GM12878 (cell line): Measurements from ENCODE around the gene PEX16. TPM values are rescaled to one million over a fixed set of nuclear protein-coding genes. Genes with fewer than 3 reads are reported as not detected.
A peak's percentile ranks its signal among the peaks of the same experiment; 100 is the strongest.

ENCODE experiments used
- ATAC-seq: fragments of 200-7000 bp; cut with Tn5 transposase; 3 replicates; pipeline ENCODE4 v1.9.1; 2020; ENCODE audit warnings: mild to moderate bottlenecking, moderate library complexity
- BruUV-seq: library from RNA; stranded (reverse); fragments of 400-500 nt; replicated peaks from 2 replicates; lab custom pipeline; 2021; lab: Mats Ljungman, UMichigan
- CTCF ChIA-PET: fragments of 300-600 bp; sonication (Branson Sonifier 250); formaldehyde crosslinking; extraction: SDS; loops from one replicate; lab custom pipeline; 2021; ENCODE audit warnings: inconsistent platforms; lab: Yijun Ruan, JAX
- POLR2A ChIA-PET: fragments of 350-600 bp; formaldehyde crosslinking; extraction: SDS; loops from one replicate; lab custom pipeline; 2021; ENCODE audit warnings: inconsistent platforms; lab: Charles Lee
- RAD21 ChIA-PET: fragments of 300-600 bp; sonication (Branson Sonifier 250); formaldehyde crosslinking; loops from one replicate; lab custom pipeline; 2023; ENCODE audit warnings: antibody characterized with exemption; ENCODE audit not compliant: unreplicated experiment; lab: Charles Lee
- SMC1A ChIA-PET: fragments of 300-600 bp; sonication (Branson Sonifier 250); formaldehyde crosslinking; loops from one replicate; lab custom pipeline; 2023; ENCODE audit not compliant: unreplicated experiment, uncharacterized antibody; lab: Charles Lee
- DNase-seq: peaks from one replicate; pipeline ENCODE4 v3.0.0-alpha.2; 2011; ENCODE audit warnings: low read depth, low spot score
- FAIRE-seq: peaks from 3 replicates; lab custom pipeline; 2011; peaks lifted over from hg19 to GRCh38; lab: Jason Lieb, UNC
- H2AFZ ChIP-seq: 2 replicates; pipeline ENCODE4 v1.6.0; 2011; ENCODE audit warnings: low read depth, low read length, control low read depth; ENCODE audit not compliant: control insufficient read depth
- H3K27ac ChIP-seq: 2 replicates; pipeline ENCODE4 v1.5.1; 2011; ENCODE audit warnings: control low read depth; ENCODE audit not compliant: control insufficient read depth, insufficient read depth
- H3K27me3 ChIP-seq, 2 experiments: replicated peaks in 1 of 2; 2 replicates each; pipeline versions ENCODE4 v1.6.0 to v1.6.1; 2011; ENCODE audit warnings: low read length in 1 of 2; ENCODE audit not compliant: control insufficient read depth in 2 of 2, insufficient read depth in 2 of 2
- H3K36me3 ChIP-seq, 2 experiments: 2 replicates each; pipeline ENCODE4 v1.5.1; 2011; ENCODE audit warnings: low read length in 1 of 2; ENCODE audit not compliant: control insufficient read depth in 2 of 2, insufficient read depth in 2 of 2
- H3K4me1 ChIP-seq: 2 replicates; pipeline ENCODE4 v1.6.1; 2011; ENCODE audit warnings: mild to moderate bottlenecking, low read length, moderate library complexity, mixed read lengths; ENCODE audit not compliant: control insufficient read depth, insufficient read depth
- H3K4me2 ChIP-seq: 2 replicates; pipeline ENCODE4 v1.6.0; 2011; ENCODE audit warnings: control low read depth; ENCODE audit not compliant: control insufficient read depth, insufficient read depth
- H3K4me3 ChIP-seq: fragments of 200-600 bp; sonication (generic); 2 replicates; pipeline ENCODE4 v1.5.1; 2016
- H3K79me2 ChIP-seq: 2 replicates; pipeline ENCODE4 v1.6.0; 2011; ENCODE audit warnings: low read length; ENCODE audit not compliant: control insufficient read depth, insufficient read depth
- H3K9ac ChIP-seq: 2 replicates; pipeline ENCODE4 v1.8.0; 2011; ENCODE audit warnings: low read length, control low read depth, mixed read lengths; ENCODE audit not compliant: control insufficient read depth, insufficient read depth
- H3K9me3 ChIP-seq: replicated peaks from 3 replicates; pipeline ENCODE4 v1.5.1; 2011; ENCODE audit warnings: mild to moderate bottlenecking, low read length; ENCODE audit not compliant: control insufficient read depth, insufficient read depth
- H4K20me1 ChIP-seq: 2 replicates; pipeline ENCODE4 v1.6.0; 2011; ENCODE audit not compliant: control insufficient read depth, insufficient read depth
- ASH2L ChIP-seq: fragments of 300-600, 200-600 bp; sonication (generic); IDR thresholded peaks from 2 replicates; pipeline ENCODE4 v1.6.1; 2017; ENCODE audit warnings: low read depth, mild to moderate bottlenecking, borderline replicate concordance
- BHLHE40 ChIP-seq, 2 experiments: fragments of 450-650 bp in 1 of 2; IDR thresholded peaks; 2 replicates each; pipeline ENCODE4 v1.6.1; 2011 to 2017; ENCODE audit warnings: low read depth in 2 of 2, borderline replicate concordance in 1 of 2, improper control_type of control experiment in 1 of 2, low read length in 1 of 2, mild to moderate bottlenecking in 1 of 2
- CEBPB ChIP-seq, 2 experiments: fragments of 150-350 bp in 1 of 2; IDR thresholded peaks; 2 replicates each; pipeline ENCODE4 v1.6.1; 2012 to 2014; ENCODE audit warnings: low read depth in 2 of 2, low read length in 2 of 2, borderline replicate concordance in 1 of 2, inconsistent platforms in 1 of 2
- CREM ChIP-seq: IDR thresholded peaks from 2 replicates; pipeline ENCODE4 v1.6.1; 2014; ENCODE audit warnings: antibody characterized with exemption, low read depth
- EED ChIP-seq: sonication (generic); IDR thresholded peaks from 2 replicates; pipeline ENCODE4 v1.6.1; 2016; ENCODE audit warnings: antibody characterized with exemption, low read depth
- ELK1 ChIP-seq: IDR thresholded peaks from 2 replicates; pipeline ENCODE4 v1.6.1; 2012; ENCODE audit warnings: low read depth, low read length, improper control_type of control experiment
- EZH2 ChIP-seq: IDR thresholded peaks from 2 replicates; pipeline ENCODE4 v1.6.1; 2012; ENCODE audit warnings: low read depth, mild to moderate bottlenecking, control low read depth, inconsistent platforms, low read length, borderline replicate concordance; ENCODE audit not compliant: control insufficient read depth
- FOS ChIP-seq: IDR thresholded peaks from 3 replicates; pipeline ENCODE4 v1.6.1; 2011; ENCODE audit warnings: borderline replicate concordance; ENCODE audit not compliant: insufficient read length; ENCODE audit errors: extremely low read depth
- KDM1A ChIP-seq: fragments of 200-600 bp; sonication (generic); IDR thresholded peaks from 2 replicates; pipeline ENCODE4 v1.6.1; 2016; ENCODE audit warnings: borderline replicate concordance
- MEF2B ChIP-seq: fragments of 450-650 bp; IDR thresholded peaks from 2 replicates; pipeline ENCODE4 v1.6.1; 2018; ENCODE audit warnings: mild to moderate bottlenecking, moderate library complexity; ENCODE audit not compliant: partially characterized antibody, poor library complexity, severe bottlenecking
- MLLT1 ChIP-seq: fragments of 450-650 bp; IDR thresholded peaks from 2 replicates; pipeline ENCODE4 v1.6.1; 2016; ENCODE audit warnings: mild to moderate bottlenecking
- MTA3 ChIP-seq: IDR thresholded peaks from 2 replicates; pipeline ENCODE4 v1.6.1; 2012; ENCODE audit warnings: low read length, inconsistent platforms, borderline replicate concordance
- RFX5 ChIP-seq: IDR thresholded peaks from 2 replicates; pipeline ENCODE4 v1.6.1; 2011; ENCODE audit warnings: low read depth, low read length, improper control_type of control experiment
- STAT1 ChIP-seq: fragments of 450-650 bp; conservative IDR thresholded peaks from 2 replicates; pipeline ENCODE4 v1.6.1; 2014; ENCODE audit warnings: antibody characterized with exemption, mild to moderate bottlenecking
- STAT3 ChIP-seq: IDR thresholded peaks from 2 replicates; pipeline ENCODE4 v1.6.1; 2011; ENCODE audit warnings: low read depth, low read length, improper control_type of control experiment
- TCF12 ChIP-seq: IDR thresholded peaks from 2 replicates; pipeline ENCODE4 v1.6.1; 2011; ENCODE audit warnings: low read depth, mild to moderate bottlenecking, low read length
- YY1 ChIP-seq: IDR thresholded peaks from 2 replicates; pipeline ENCODE4 v1.6.1; 2011; ENCODE audit warnings: low read depth, mild to moderate bottlenecking, low read length
- ZBTB33 ChIP-seq: fragments of 450-650 bp; IDR thresholded peaks from 2 replicates; pipeline ENCODE4 v1.6.1; 2017; ENCODE audit warnings: mild to moderate bottlenecking
- ZSCAN29 ChIP-seq: fragments of 450-650 bp; IDR thresholded peaks from 2 replicates; pipeline ENCODE4 v1.6.1; 2017; ENCODE audit warnings: mild to moderate bottlenecking, moderate library complexity
- WGBS: methylation state at CpG from one replicate; pipeline ENCODE4 v1.1.6; 2016; ENCODE audit warnings: low lambda C conversion rate; ENCODE audit not compliant: insufficient replicate concordance, insufficient coverage; ENCODE audit errors: missing lambda C conversion rate; 5-methylcytosine and 5-hydroxymethylcytosine counted together
- in situ Hi-C: fragments of 300-500 bp; cut with MboI; formaldehyde crosslinking; loops from 9 replicates; pipeline ENCODE4 v1.14.3; 2018; ENCODE audit warnings: mixed read lengths
- intact Hi-C: fragments of 100-400 bp; cut with micrococcal nuclease; formaldehyde crosslinking; loops from one replicate; pipeline ENCODE4 v1.14.2; 2022; ENCODE audit not compliant: unreplicated experiment
- polyA plus RNA-seq, 11 experiments: library from polyadenylated mRNA; depleted of rRNA in 4 of 11; unstranded in 6 of 11; stranded (reverse) in 5 of 11; fragments of >200 nt; fragmentation: Nextera tagmentation in 4 of 11; fragmentation: Illumina TruSeq in 1 of 11; extraction: Ambion mirVana in 4 of 11; extraction: Trizol in 1 of 11; gene quantifications; 1 replicate in 1 of 11; 2 replicates in 10 of 11; pipeline versions ENCODE4 v1.2.1 to v1.2.3, GENCODE V29; 2011 to 2016; ENCODE audit warnings: inconsistent platforms in 2 of 11, missing spikeins in 2 of 11, low read depth in 1 of 11
- total RNA-seq, 4 experiments: library from RNA; depleted of rRNA in 3 of 4; stranded (reverse); fragments of >200 nt in 3 of 4; fragmentation: Illumina TruSeq in 1 of 4; extraction: Trizol in 1 of 4; gene quantifications; 2 replicates each; pipeline versions ENCODE4 v1.2.1 to v1.2.3, GENCODE V29; 2013 to 2021

PEX16 gene
- total and polyA plus RNA-seq, 10 of the 15 experiments (the other 5 are each of a cell fraction or from before 2014, with no cell fraction given), result 1.4 to 53.5 (median 27.6) TPM

GRCh38 chr11:45884596-45885185 lies 33.0 kb downstream of the PEX16 start:
- no peaks in the 10 kb centered on the region for H3K9me3 ChIP-seq
- ChIA-PET POLR2A (no interaction called here), CTCF (interaction anchor here (1.2 to 1.5 kb wide), 2 partner anchors 11 to 113 kb away, joined by 3 to 4 read pairs; no protein-coding TSS in a partner anchor), RAD21 (no interaction called here), SMC1A (no interaction called here)
- H3K27ac ChIP-seq, result no peak overlapping the region
- intact Hi-C loops, result no loop called here
- FAIRE-seq (no peak), ATAC-seq (no peak), DNase-seq (no peak)
- H2AFZ ChIP-seq, result no peak overlapping the region
- in situ Hi-C loops, result no loop called here
- WGBS, result 75% methylated on average over 10 of the region's 10 CpGs
- H3K4me2 ChIP-seq, result peak overlapping the region; percentile 89
- H3K27me3 ChIP-seq, result no peaks in the 10 kb centered on the region
- H3K9ac ChIP-seq, result no peak overlapping the region
- peaks cover 3% of the 10 kb centered on the region; the same call in 1 of the 2 replicates for H4K20me1 ChIP-seq
- no peaks in the 10 kb centered on the region for H3K36me3 ChIP-seq
- H3K79me2 ChIP-seq, result no peaks in the 10 kb centered on the region
- TF ChIP-seq MEF2B (no peak), ASH2L (no peak), STAT1 (no peak), ELK1 (no peak), ZSCAN29 (no peak), RFX5 (no peak), MTA3 (no peak), MLLT1 (no peak), ZBTB33 (no peak), YY1 (no peak), CREM (no peak), EZH2 (no peak), BHLHE40 (IDR thresholded peaks at IDR 0.05; ENCODE audit: borderline replicate concordance in 1 of 2, low read depth in 2 of 2, low read length in 1 of 2) (no peak), STAT3 (no peak), TCF12 (no peak), EED (no peak), KDM1A (no peak), CEBPB (IDR thresholded peaks at IDR 0.05; ENCODE audit: borderline replicate concordance in 1 of 2, low read depth in 2 of 2, low read length in 2 of 2) (no peak), FOS (no peak)
- no TSS peak for BruUV-seq
- H3K4me1 ChIP-seq, result no peaks in the 10 kb centered on the region
- H3K4me3 ChIP-seq, result no peak overlapping the region
